Colonic mucosa (tissue), 4 donors: ENCODE measurements around the gene CLIC5. TPM values are rescaled to one million over a fixed set of nuclear protein-coding genes. Genes with fewer than 3 reads are reported as not detected.

Experiments used
- DNase-seq: peaks from one replicate; pipeline ENCODE4 v3.0.0-alpha.2; 2020
- H3K27ac ChIP-seq: fragments of 200-600 bp; one replicate; pipeline ENCODE4 v1.8.0; 2021
- H3K27me3 ChIP-seq: fragments of 200-600 bp; one replicate; pipeline ENCODE4 v1.8.0; 2021
- H3K36me3 ChIP-seq: fragments of 200-600 bp; one replicate; pipeline ENCODE4 v1.8.0; 2021
- H3K4me1 ChIP-seq: fragments of 200-600 bp; one replicate; pipeline ENCODE4 v1.8.0; 2021; ENCODE audit warnings: mild to moderate bottlenecking
- H3K4me3 ChIP-seq: fragments of 200-600 bp; one replicate; pipeline ENCODE4 v1.8.0; 2021
- H3K9ac ChIP-seq, 2 donors: one replicate each; pipeline ENCODE4 v1.7.0; 2013; ENCODE audit warnings: control low read depth in 2 of 2, low read depth in 2 of 2, low read length in 2 of 2
- H3K9me3 ChIP-seq: fragments of 200-600 bp; one replicate; pipeline ENCODE4 v1.8.0; 2021
- CTCF ChIP-seq: fragments of 200-600 bp; IDR thresholded peaks from one replicate; pipeline ENCODE4 v1.8.0; 2022; ENCODE audit warnings: antibody characterized with exemption, mild to moderate bottlenecking
- intact Hi-C: fragments of 100-400 bp; cut with DNase I; formaldehyde crosslinking; loops from one replicate; pipeline ENCODE4 v1.14.1; 2022
- total RNA-seq, 2 donors: library from RNA; stranded (reverse); fragmentation: NEBNext Ultra II Directional in 1 of 2; extraction: Animal tissue kit (Norgen Biotek cat#: 25700) in 1 of 2; gene quantifications; one replicate each; pipeline ENCODE4 v1.2.1, GENCODE V29; 2021
- donor health status: healthy.
- donor health status: DM: no; HTN: no; CAD: no.
- donor health status: DM: no; HTN: no; CAD: no.

CLIC5 gene
- total RNA-seq, 2 donors from 2014 or later, result 72.8 to 74.9 TPM

- no peak for DNase-seq
- Histone ChIP-seq H3K9ac (no peak overlapping the region), H3K36me3 (no peaks in the 10 kb centered on the region), H3K27me3 (no peaks in the 10 kb centered on the region), H3K9me3 (no peaks in the 10 kb centered on the region), H3K4me1 (no peaks in the 10 kb centered on the region), H3K27ac (no peak overlapping the region), H3K4me3 (no peak overlapping the region)
- no peak for TF ChIP-seq CTCF
- intact Hi-C loops, result no loop called here
These were observed 17.7 kb downstream of the CLIC5 start for GRCh38 chr6:45997875-45998506.

DNA sequence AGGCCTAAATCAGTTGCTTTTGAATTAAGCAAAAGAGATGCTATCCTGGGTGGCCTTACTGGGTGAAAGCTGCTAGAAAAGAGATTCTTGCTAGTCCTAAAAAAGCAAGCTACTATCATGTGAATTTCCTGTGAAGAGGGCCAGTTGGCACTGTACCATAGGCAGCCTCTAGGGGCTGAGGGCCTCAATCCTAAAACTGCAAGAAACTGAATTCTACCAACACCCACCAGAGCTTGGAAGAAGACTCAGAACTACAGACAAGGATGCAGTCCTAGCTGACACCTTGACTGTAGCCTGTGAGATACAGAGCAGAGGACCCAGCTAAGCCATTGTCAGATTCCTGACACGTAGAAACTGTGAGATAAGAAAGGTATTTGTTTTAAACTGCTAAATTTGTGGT lies 24.5 kb downstream of the CLIC5 start:
- no peak for TF ChIP-seq CTCF
- Histone ChIP-seq H3K9me3 (no peaks in the 10 kb centered on the region), H3K4me1 (no peaks in the 10 kb centered on the region), H3K36me3 (no peaks in the 10 kb centered on the region), H3K4me3 (no peak overlapping the region), H3K27me3 (no peaks in the 10 kb centered on the region), H3K9ac (no peak overlapping the region), H3K27ac (no peak overlapping the region)
- intact Hi-C loops, result no loop called here
- no peak for DNase-seq

DNA sequence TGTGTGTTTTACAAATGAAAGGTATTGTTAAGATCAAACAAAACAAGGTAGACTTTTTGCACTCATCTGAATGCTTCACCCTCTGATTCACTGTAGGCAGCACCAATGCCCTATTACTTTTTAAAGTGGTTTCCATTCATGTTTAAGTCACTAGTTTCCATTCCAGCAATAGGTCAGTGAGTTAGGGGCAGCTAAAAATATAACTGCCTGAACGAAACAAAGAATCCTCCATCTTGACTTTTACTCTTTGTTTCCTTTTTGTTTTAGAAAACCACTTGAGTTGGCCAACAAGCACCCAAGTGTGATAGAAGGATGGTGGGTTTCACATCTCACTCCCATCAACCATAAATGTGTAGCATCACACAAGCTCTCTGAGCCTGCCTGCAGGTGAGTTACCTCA lies 25.5 kb downstream of the CLIC5 start:
- no peaks in the 10 kb centered on the region for H3K4me1 ChIP-seq
- H3K27me3 ChIP-seq, result no peaks in the 10 kb centered on the region
- H3K27ac ChIP-seq, result no peak overlapping the region
- no peaks in the 10 kb centered on the region for H3K9me3 ChIP-seq
- no peak for DNase-seq
- no peak overlapping the region for H3K9ac ChIP-seq
- H3K36me3 ChIP-seq, result no peaks in the 10 kb centered on the region
- intact Hi-C loops, result no loop called here
- TF ChIP-seq CTCF, result no peak
- H3K4me3 ChIP-seq, result no peak overlapping the region

- no peak for DNase-seq
These were observed 27.0 kb downstream of the CLIC5 start for GRCh38 chr6:45988635-45989034.

GRCh38 chr6:45987856-45988255 lies 27.8 kb downstream of the CLIC5 start:
- no peaks in the 10 kb centered on the region for H3K27me3 ChIP-seq
- intact Hi-C loops, result no loop called here
- no peaks in the 10 kb centered on the region for H3K4me1 ChIP-seq
- no peaks in the 10 kb centered on the region for H3K9me3 ChIP-seq
- H3K9ac ChIP-seq, result no peak overlapping the region
- peak; percentile 42 for DNase-seq
- no peak for TF ChIP-seq CTCF
- H3K27ac ChIP-seq, result no peak overlapping the region
- no peak overlapping the region for H3K4me3 ChIP-seq
- H3K36me3 ChIP-seq, result no peaks in the 10 kb centered on the region

More at GRCh38 chr6:45988635-45989034, 27.0 kb downstream of the CLIC5 start:
- Histone ChIP-seq H3K27ac (no peak overlapping the region), H3K27me3 (no peaks in the 10 kb centered on the region), H3K9ac (no peak overlapping the region), H3K4me1 (no peaks in the 10 kb centered on the region), H3K4me3 (no peak overlapping the region), H3K9me3 (no peaks in the 10 kb centered on the region), H3K36me3 (no peaks in the 10 kb centered on the region)
- TF ChIP-seq CTCF, result no peak
- intact Hi-C loops, result no loop called here
